HepG2 (cell line): Measurements from ENCODE around the gene GFY. TPM values are rescaled to one million over a fixed set of nuclear protein-coding genes. Genes with fewer than 3 reads are reported as not detected.

Experiments
- ATAC-seq: fragments of 200-7000 bp; cut with Tn5 transposase; 3 replicates; pipeline ENCODE4 v1.9.1; 2020; ENCODE audit warnings: mild to moderate bottlenecking, moderate library complexity
- BruUV-seq: library from RNA; stranded (reverse); fragments of 400-500 nt; replicated peaks from 2 replicates; lab custom pipeline; 2021; lab: Mats Ljungman, UMichigan
- CTCF ChIA-PET: fragments of 300-600 bp; formaldehyde crosslinking; extraction: SDS; loops from one replicate; lab custom pipeline; 2021; ENCODE audit warnings: low total read pairs, inconsistent platforms, low intra/inter-chr PET ratio; lab: Yijun Ruan, JAX
- POLR2A ChIA-PET: fragments of 350-600 bp; sonication (Branson Sonifier 250); formaldehyde crosslinking; loops from one replicate; lab custom pipeline; 2020; ENCODE audit warnings: antibody characterized with exemption, inconsistent platforms; lab: Yijun Ruan, JAX
- DNase-seq: peaks from one replicate; pipeline ENCODE4 v3.0.0-alpha.2; 2015; ENCODE audit warnings: low spot score
- FAIRE-seq: peaks from 3 replicates; lab custom pipeline; 2011; peaks lifted over from hg19 to GRCh38; lab: Jason Lieb, UNC
- H2AFZ ChIP-seq: one replicate; pipeline ENCODE4 v1.6.1; 2011; ENCODE audit warnings: low read length, inconsistent platforms
- H3K27ac ChIP-seq: fragments of 300-600 bp; 3 replicates; pipeline ENCODE4 v1.8.0; 2011; ENCODE audit warnings: mixed run types, mild to moderate bottlenecking, mixed read lengths, low read length, inconsistent platforms; ENCODE audit not compliant: insufficient read depth; ENCODE audit errors: extremely low read length
- H3K27me3 ChIP-seq, 2 experiments: fragments of 200-600 bp in 1 of 2; 2 replicates in 1 of 2; 3 replicates in 1 of 2; pipeline versions ENCODE4 v1.6.0 to v1.8.0; 2011; ENCODE audit warnings: low read length in 2 of 2, mild to moderate bottlenecking in 2 of 2, moderate library complexity in 2 of 2, inconsistent platforms in 1 of 2; ENCODE audit not compliant: insufficient read depth in 2 of 2, control insufficient read depth in 1 of 2
- H3K36me3 ChIP-seq, 2 experiments: fragments of 200-600 bp in 1 of 2; replicated peaks in 1 of 2; 2 replicates in 1 of 2; 3 replicates in 1 of 2; pipeline versions ENCODE4 v1.5.1 to v1.8.0; 2011; ENCODE audit warnings: low read length in 2 of 2, inconsistent platforms in 1 of 2; ENCODE audit not compliant: insufficient read depth in 2 of 2, control insufficient read depth in 1 of 2
- H3K4me1 ChIP-seq: 2 replicates; pipeline ENCODE4 v1.5.1; 2012; ENCODE audit warnings: low read length, inconsistent platforms; ENCODE audit not compliant: insufficient read depth
- H3K4me2 ChIP-seq: 2 replicates; pipeline ENCODE4 v1.6.0; 2011; ENCODE audit warnings: low read depth, low read length, inconsistent platforms
- H3K4me3 ChIP-seq, 3 experiments: fragments of 200-600 bp in 1 of 3; sonication (generic), shearing (Covaris generic) in 1 of 3; replicated peaks in 1 of 3; 2 replicates each; pipeline ENCODE4 v1.5.1; 2011 to 2016; ENCODE audit warnings: low read length in 3 of 3, inconsistent platforms in 2 of 3, low read depth in 2 of 3, mild to moderate bottlenecking in 2 of 3, control low read depth in 1 of 3, mixed read lengths in 1 of 3; ENCODE audit not compliant: insufficient read depth in 1 of 3
- H3K79me2 ChIP-seq: one replicate; pipeline ENCODE4 v1.6.1; 2011; ENCODE audit warnings: low read length, inconsistent platforms; ENCODE audit not compliant: insufficient read depth
- H3K9ac ChIP-seq: 2 replicates; pipeline ENCODE4 v1.6.0; 2011; ENCODE audit warnings: mild to moderate bottlenecking, low read depth, low read length, inconsistent platforms; ENCODE audit not compliant: insufficient read depth
- H3K9me3 ChIP-seq: 2 replicates; pipeline ENCODE4 v1.5.1; 2012; ENCODE audit warnings: mild to moderate bottlenecking, low read length
- H4K20me1 ChIP-seq: 2 replicates; pipeline ENCODE4 v1.6.0; 2011; ENCODE audit warnings: inconsistent platforms, mild to moderate bottlenecking, low read length, moderate library complexity; ENCODE audit not compliant: insufficient read depth
- ARNTL ChIP-seq: sonication (generic); formaldehyde crosslinking; IDR thresholded peaks from 2 replicates; pipeline ENCODE4 v1.4.0; 2020; ENCODE audit warnings: mild to moderate bottlenecking, missing genetic modification reagents
- ATF1 ChIP-seq: IDR thresholded peaks from 2 replicates; pipeline ENCODE4 v1.6.1; 2016; ENCODE audit warnings: mild to moderate bottlenecking, control low read depth
- EZH2 ChIP-seq: conservative IDR thresholded peaks from 2 replicates; pipeline ENCODE4 v1.6.1; 2012; ENCODE audit warnings: mild to moderate bottlenecking, low read depth, low read length, moderate library complexity
- FOXK2 ChIP-seq: fragments of 450-650 bp; IDR thresholded peaks from 2 replicates; pipeline ENCODE4 v1.6.1; 2016
- RBM39 ChIP-seq: fragments of 200-400 bp; formaldehyde crosslinking; IDR thresholded peaks from one replicate; pipeline ENCODE4 v1.6.1; 2018; ENCODE audit warnings: antibody characterized with exemption, mild to moderate bottlenecking, low read depth, low read length; ENCODE audit not compliant: poor library complexity, severe bottlenecking
- REXO4 ChIP-seq: sonication (generic); formaldehyde crosslinking; IDR thresholded peaks from 2 replicates; pipeline ENCODE4 v1.8.0; 2022; ENCODE audit warnings: missing genetic modification reagents, mild to moderate bottlenecking, borderline replicate concordance
- SMARCC2 ChIP-seq: fragments of 450-650 bp; IDR thresholded peaks from 2 replicates; pipeline ENCODE4 v1.6.1; 2017; ENCODE audit warnings: antibody characterized with exemption, mild to moderate bottlenecking
- TBX3 ChIP-seq: fragments of 450-650 bp; IDR thresholded peaks from 2 replicates; pipeline ENCODE4 v1.6.1; 2017; ENCODE audit warnings: antibody characterized with exemption, mild to moderate bottlenecking, inconsistent platforms, borderline replicate concordance
- TCF7L2 ChIP-seq: IDR thresholded peaks from 2 replicates; pipeline ENCODE4 v1.6.1; 2011; ENCODE audit warnings: mild to moderate bottlenecking, low read depth, low read length, moderate library complexity
- ZBTB2 ChIP-seq: sonication (generic); formaldehyde crosslinking; IDR thresholded peaks from 2 replicates; pipeline ENCODE4 v1.8.0; 2022; ENCODE audit warnings: low read depth, missing genetic modification reagents
- ZNF160 ChIP-seq: sonication (generic); formaldehyde crosslinking; IDR thresholded peaks from 2 replicates; pipeline ENCODE4 v1.8.0; 2022; ENCODE audit warnings: mild to moderate bottlenecking, inconsistent platforms, missing genetic modification reagents
- ZNF205 ChIP-seq: IDR thresholded peaks from 2 replicates; pipeline ENCODE4 v1.6.1; 2018; ENCODE audit warnings: missing biosample characterization, missing genetic modification reagents
- ZNF350 ChIP-seq: sonication (generic); formaldehyde crosslinking; IDR thresholded peaks from 2 replicates; pipeline ENCODE4 v1.4.0; 2020; ENCODE audit warnings: mild to moderate bottlenecking, low read depth, missing genetic modification reagents, borderline replicate concordance
- ZNF615 ChIP-seq: sonication (generic); formaldehyde crosslinking; IDR thresholded peaks from 2 replicates; pipeline ENCODE4 v1.5.0; 2020; ENCODE audit warnings: mild to moderate bottlenecking, missing genetic modification reagents, borderline replicate concordance
- ZNF644 ChIP-seq: IDR thresholded peaks from 2 replicates; pipeline ENCODE4 v1.6.1; 2016; ENCODE audit warnings: low read depth
- WGBS: methylation state at CpG from one replicate; pipeline ENCODE4 v1.1.6; 2017; ENCODE audit warnings: low lambda C conversion rate; 5-methylcytosine and 5-hydroxymethylcytosine counted together
- in situ Hi-C: cut with HindIII; loops from 2 replicates; pipeline ENCODE4 v1.10.0; 2017; ENCODE audit warnings: low pct_unique_long_range_greater_than_20kb; ENCODE audit not compliant: extremely low pct_ligation_motif_present
- intact Hi-C: fragments of 100-400 bp; cut with micrococcal nuclease; formaldehyde crosslinking; loops from one replicate; pipeline ENCODE4 v1.10.0; 2022; ENCODE audit not compliant: unreplicated experiment
- polyA plus RNA-seq, 8 experiments: library from polyadenylated mRNA; depleted of rRNA in 3 of 8; stranded (reverse) in 7 of 8; unstranded in 1 of 8; fragments of >200 nt; fragmentation: Illumina TruSeq in 4 of 8; extraction: Trizol in 4 of 8; gene quantifications; 2 replicates each; pipeline versions ENCODE4 v1.2.1 to v1.2.3, GENCODE V29; 2011 to 2016; ENCODE audit warnings: low read depth in 4 of 8, missing spikeins in 1 of 8, mixed read lengths in 1 of 8; ENCODE audit not compliant: insufficient read depth in 1 of 8
- total RNA-seq, 5 experiments: library from RNA; depleted of rRNA; stranded (reverse); fragments of >200 nt; fragmentation: Illumina TruSeq; extraction: Trizol; gene quantifications; 2 replicates each; pipeline ENCODE4 v1.2.3, GENCODE V29; 2016; ENCODE audit warnings: low read depth in 1 of 5
- TF ChIP-seq, protein P1 (sequence below): sonication (generic); formaldehyde crosslinking; IDR thresholded peaks from 2 replicates; pipeline ENCODE4 v1.8.0; 2022; ENCODE audit warnings: mild to moderate bottlenecking, missing genetic modification reagents, borderline replicate concordance

Gene GFY
- total and polyA plus RNA-seq, 2 of the 13 experiments (the other 11 are each of a cell fraction or from before 2014, with no cell fraction given) = not detected

DNA sequence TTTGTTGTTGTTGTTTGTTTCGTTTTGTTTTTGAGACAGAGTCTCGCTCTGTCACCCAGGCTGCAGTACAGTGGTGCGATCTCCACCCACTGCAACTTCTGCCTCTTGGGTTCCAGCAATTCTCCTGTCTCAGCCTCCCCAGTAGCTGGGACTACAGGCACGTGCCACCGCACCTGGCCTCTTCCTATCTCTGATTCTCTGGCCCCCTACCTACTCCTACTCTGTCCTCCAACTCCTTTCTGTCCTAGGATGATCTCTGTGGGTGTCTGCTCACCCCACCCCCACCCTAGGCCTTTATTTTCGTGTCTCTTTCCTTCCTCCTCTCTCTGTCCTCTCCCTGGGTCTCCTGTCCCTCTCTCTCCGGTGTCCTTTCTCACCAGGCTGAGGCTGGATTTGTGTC is 25.2 kb downstream of the GFY start:
- no peak for ATAC-seq
- H3K4me1 ChIP-seq = peaks cover 39% of the 10 kb centered on the region
- in situ Hi-C loops (no loop called here), intact Hi-C loops (no loop called here)
- H3K27me3 ChIP-seq = no peaks in the 10 kb centered on the region; a peak in 1 of 5 replicates
- DNase-seq = no peak
- peak overlapping the region; percentile 74 to 98 (median 95) for H3K4me3 ChIP-seq
- no peak overlapping the region for H2AFZ ChIP-seq
- FAIRE-seq = no peak
- H4K20me1 ChIP-seq = no peaks in the 10 kb centered on the region
- H3K4me2 ChIP-seq = peak overlapping the region; percentile 92
- 77% methylated on average over 7 of the region's 7 CpGs for WGBS
- H3K9ac ChIP-seq = peak overlapping the region; percentile 98
- no TSS peak for BruUV-seq
- peak overlapping the region; percentile 23 for H3K27ac ChIP-seq
- ChIA-PET CTCF (no interaction called here), POLR2A (interaction anchor here (2.4 kb wide), 1 partner anchor 45 kb away, joined by 17 read pairs; the partner anchor contains the start of gene RPS11)
- TF ChIP-seq ARNTL (CRISPR knock-in tag) (no peak), ATF1 (CRISPR knock-in tag) (no peak), ZNF160 (no peak), REXO4 (no peak)
- peaks cover 29% of the 10 kb centered on the region for H3K79me2 ChIP-seq
- H3K36me3 ChIP-seq = peaks cover 6 to 25% of the 10 kb centered on the region in 2 experiments; a peak in 3 of 5 replicates
- no peaks in the 10 kb centered on the region for H3K9me3 ChIP-seq

DNA sequence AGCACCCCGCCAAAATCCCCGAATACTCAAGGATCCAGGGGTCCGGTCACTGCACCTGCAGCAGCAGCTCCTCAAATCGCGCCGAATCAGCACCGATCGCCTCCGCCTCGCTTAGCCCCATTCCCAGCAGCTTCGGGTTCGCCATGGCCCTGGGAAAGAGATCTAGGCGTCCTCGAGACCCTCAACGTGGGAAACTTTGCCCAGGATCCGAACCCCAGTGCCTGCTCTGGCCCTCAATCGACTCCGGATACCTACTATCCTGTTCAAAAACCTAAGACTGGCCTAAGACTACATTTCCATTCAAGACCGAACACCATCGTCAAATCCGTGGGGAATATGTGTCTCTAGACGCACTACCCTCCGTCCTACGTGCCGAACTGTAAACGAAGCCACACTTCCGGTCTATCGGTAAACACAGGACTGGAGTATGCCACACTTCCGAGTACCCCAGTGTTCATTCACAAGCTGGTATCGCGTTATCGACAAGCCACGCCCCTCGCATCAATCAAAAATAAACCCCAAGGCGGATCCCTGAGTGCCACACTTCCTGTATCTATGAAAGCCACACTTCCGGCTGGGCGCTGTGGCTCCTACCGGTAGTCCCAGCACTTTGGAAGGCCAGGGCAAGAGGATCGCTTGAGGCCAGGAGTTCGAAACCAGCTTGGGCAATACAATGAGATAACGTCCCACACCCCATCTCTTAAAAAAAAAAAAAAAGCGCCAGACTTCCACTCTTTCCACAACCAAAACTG is 26.4 kb downstream of the GFY start, which contains the start of gene PIH1D1:
Gene PIH1D1 (minus strand): TSS at position 385 of the 752 bp plus-strand sequence. CDS start 240 bp downstream, at position 145.
- no peaks in the 10 kb centered on the region for H4K20me1 ChIP-seq
- POLR2A ChIA-PET = interaction anchor here (0.6 to 3.4 kb wide), 15 partner anchors 8 to 225 kb away, joined by 3 to 34 read pairs (median 4); partner anchors contain the start of genes DKKL1, FLT3LG, PRMT1 and RPS11
- CTCF ChIA-PET = no interaction called here
- peak; percentile 99 for DNase-seq
- H3K4me2 ChIP-seq = peak within 1 kb of the TSS; percentile 92
- intact Hi-C loops (no loop called here), in situ Hi-C loops (no loop called here)
- peak within 1 kb of the TSS; percentile 93 for H2AFZ ChIP-seq
- H3K4me1 ChIP-seq = peaks cover 35% of the 10 kb centered on the region
- H3K9ac ChIP-seq = peak within 1 kb of the TSS; percentile 99
- peaks cover 29% of the 10 kb centered on the region for H3K79me2 ChIP-seq
- peak; percentile 85 for ATAC-seq
- no peaks in the 10 kb centered on the region; a peak in 1 of 5 replicates for H3K27me3 ChIP-seq
- peak within 1 kb of the TSS; percentile 99 for H3K27ac ChIP-seq
- H3K4me3 ChIP-seq = peak within 1 kb of the TSS; percentile 93 to 98 (median 95)
- under 1% methylated on average over 12 of the region's 42 CpGs for WGBS
- peak; percentile 99 for FAIRE-seq
- no peaks in the 10 kb centered on the region for H3K9me3 ChIP-seq
- peaks cover 6 to 22% of the 10 kb centered on the region in 2 experiments; a peak in 3 of 5 replicates for H3K36me3 ChIP-seq
- BruUV-seq = TSS peak; percentile 85
- TF ChIP-seq, protein P1, sequence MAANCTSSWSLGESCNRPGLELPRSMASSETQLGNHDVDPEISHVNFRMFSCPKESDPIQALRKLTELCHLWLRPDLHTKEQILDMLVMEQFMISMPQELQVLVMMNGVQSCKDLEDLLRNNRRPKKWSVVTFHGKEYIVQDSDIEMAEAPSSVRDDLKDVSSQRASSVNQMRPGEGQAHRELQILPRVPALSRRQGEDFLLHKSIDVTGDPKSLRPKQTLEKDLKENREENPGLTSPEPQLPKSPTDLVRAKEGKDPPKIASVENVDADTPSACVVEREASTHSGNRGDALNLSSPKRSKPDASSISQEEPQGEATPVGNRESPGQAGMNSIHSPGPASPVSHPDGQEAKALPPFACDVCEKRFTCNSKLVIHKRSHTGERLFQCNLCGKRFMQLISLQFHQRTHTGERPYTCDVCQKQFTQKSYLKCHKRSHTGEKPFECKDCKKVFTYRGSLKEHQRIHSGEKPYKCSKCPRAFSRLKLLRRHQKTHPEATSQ = no peak
- TF ChIP-seq ZNF350 (CRISPR knock-in tag) (peak; percentile 70), RBM39 (no peak), ZBTB2 (CRISPR knock-in tag) (no peak), ZNF205 (CRISPR knock-in tag) (no peak), FOXK2 (peak; percentile 97), ZNF615 (no peak), EZH2 (no peak), ZNF644 (CRISPR knock-in tag) (no peak), TCF7L2 (no peak), TBX3 (no peak), SMARCC2 (no peak)
